IMR-90 (cell line): ENCODE results near the gene STK32A. TPM values are rescaled to one million over a fixed set of nuclear protein-coding genes. Genes with fewer than 3 reads are reported as not detected.

Experiments
- ATAC-seq: fragments of 200-7000 bp; cut with Tn5 transposase; 2 replicates; pipeline ENCODE4 v1.9.1; 2020; ENCODE audit warnings: low read depth, mild to moderate bottlenecking, moderate library complexity
- BruUV-seq: library from RNA; stranded (reverse); fragments of 400-500 nt; replicated peaks from 2 replicates; lab custom pipeline; 2021; lab: Mats Ljungman, UMichigan
- CTCF ChIA-PET: fragments of 300-600 bp; formaldehyde crosslinking; extraction: SDS; loops from one replicate; lab custom pipeline; 2021; ENCODE audit warnings: antibody characterized with exemption; lab: Yijun Ruan, JAX
- POLR2A ChIA-PET: fragments of 300-600 bp; sonication (Branson Sonifier 250); formaldehyde crosslinking; loops from one replicate; lab custom pipeline; 2022; ENCODE audit warnings: antibody characterized with exemption; ENCODE audit not compliant: unreplicated experiment; lab: Charles Lee
- DNase-seq: peaks from one replicate; pipeline ENCODE4 v3.0.0; 2013
- H2AFZ ChIP-seq: replicated peaks from 2 replicates; pipeline ENCODE3; 2013; ENCODE audit warnings: low read length, mild to moderate bottlenecking; ENCODE audit not compliant: poor library complexity
- H2AK5ac ChIP-seq: 2 replicates; pipeline ENCODE4 v1.6.1; 2013; ENCODE audit warnings: low read depth, low read length, inconsistent platforms
- H2AK9ac ChIP-seq: replicated peaks from 2 replicates; pipeline ENCODE3; 2013; ENCODE audit warnings: mild to moderate bottlenecking, low read depth, low read length, moderate library complexity; ENCODE audit not compliant: poor library complexity
- H2BK120ac ChIP-seq: 2 replicates; pipeline ENCODE4 v1.6.1; 2013; ENCODE audit warnings: low read depth, low read length, inconsistent platforms
- H2BK15ac ChIP-seq: 3 replicates; pipeline ENCODE4 v1.6.1; 2013; ENCODE audit warnings: low read depth, low read length, inconsistent platforms
- H2BK20ac ChIP-seq: 2 replicates; pipeline ENCODE4 v1.6.1; 2013; ENCODE audit warnings: low read depth, mild to moderate bottlenecking, inconsistent platforms, low read length, moderate library complexity
- H2BK5ac ChIP-seq: 2 replicates; pipeline ENCODE4 v1.6.1; 2013; ENCODE audit warnings: mild to moderate bottlenecking, low read depth, low read length, inconsistent platforms; ENCODE audit not compliant: poor library complexity, severe bottlenecking
- H3K14ac ChIP-seq: replicated peaks from 2 replicates; pipeline ENCODE4 v1.6.1; 2013; ENCODE audit warnings: low read depth, low read length, inconsistent platforms
- H3K18ac ChIP-seq: 2 replicates; pipeline ENCODE4 v1.6.1; 2013; ENCODE audit warnings: low read depth, low read length, control low read depth
- H3K23ac ChIP-seq: 2 replicates; pipeline ENCODE4 v1.6.1; 2013; ENCODE audit warnings: low read depth, low read length, inconsistent platforms
- H3K27ac ChIP-seq: 2 replicates; pipeline ENCODE4 v1.5.1; 2013; ENCODE audit warnings: mild to moderate bottlenecking, control low read depth, low read length; ENCODE audit not compliant: insufficient read depth
- H3K27me3 ChIP-seq: 2 replicates; pipeline ENCODE4 v1.6.1; 2013; ENCODE audit warnings: low read length; ENCODE audit not compliant: control insufficient read depth, insufficient read depth
- H3K36me3 ChIP-seq: 2 replicates; pipeline ENCODE4 v1.6.1; 2013; ENCODE audit warnings: low read length, mixed read lengths; ENCODE audit not compliant: control insufficient read depth, insufficient read depth
- H3K4ac ChIP-seq: 2 replicates; pipeline ENCODE4 v1.6.1; 2013; ENCODE audit warnings: low read depth, low read length, inconsistent platforms
- H3K4me1 ChIP-seq: 2 replicates; pipeline ENCODE4 v1.6.1; 2013; ENCODE audit warnings: low read length, mixed read lengths; ENCODE audit not compliant: control insufficient read depth, insufficient read depth
- H3K4me2 ChIP-seq: 2 replicates; pipeline ENCODE4 v1.6.1; 2013; ENCODE audit warnings: low read depth, mild to moderate bottlenecking, control low read depth, low read length, moderate library complexity
- H3K4me3 ChIP-seq: 2 replicates; pipeline ENCODE4 v1.5.1; 2013; ENCODE audit warnings: low read depth, mild to moderate bottlenecking, control low read depth, low read length, moderate library complexity; ENCODE audit not compliant: insufficient read depth
- H3K56ac ChIP-seq: 2 replicates; pipeline ENCODE4 v1.6.1; 2013; ENCODE audit warnings: low read length, inconsistent platforms; ENCODE audit not compliant: insufficient read depth; ENCODE audit errors: extremely low read depth
- H3K79me1 ChIP-seq, 2 experiments: 2 replicates each; pipeline ENCODE4 v1.6.1; 2013; ENCODE audit warnings: low read length in 2 of 2, inconsistent platforms in 1 of 2, low read depth in 1 of 2
- H3K9ac ChIP-seq: 2 replicates; pipeline ENCODE4 v1.6.1; 2013; ENCODE audit warnings: low read depth, low read length, control low read depth
- H3K9me1 ChIP-seq: 2 replicates; pipeline ENCODE4 v1.6.1; 2013; ENCODE audit warnings: low read length, inconsistent platforms; ENCODE audit not compliant: insufficient read depth
- H3K9me3 ChIP-seq: 2 replicates; pipeline ENCODE4 v1.6.1; 2013; ENCODE audit warnings: low read length; ENCODE audit not compliant: control insufficient read depth, insufficient read depth
- H4K20me1 ChIP-seq: 2 replicates; pipeline ENCODE4 v1.6.1; 2013; ENCODE audit warnings: low read length, inconsistent platforms; ENCODE audit not compliant: insufficient read depth
- H4K5ac ChIP-seq: 2 replicates; pipeline ENCODE4 v1.6.1; 2013; ENCODE audit warnings: mild to moderate bottlenecking, low read depth, low read length, control low read depth
- H4K8ac ChIP-seq, 2 experiments: 2 replicates each; pipeline ENCODE4 v1.6.1; 2013; ENCODE audit warnings: low read depth in 2 of 2, low read length in 2 of 2, control low read depth in 1 of 2, inconsistent platforms in 1 of 2
- H4K91ac ChIP-seq: 2 replicates; pipeline ENCODE4 v1.6.1; 2013; ENCODE audit warnings: low read depth, low read length, inconsistent platforms; ENCODE audit not compliant: insufficient read depth
- BHLHE40 ChIP-seq: fragments of 150-350 bp; IDR thresholded peaks from 2 replicates; pipeline ENCODE4 v1.6.1; 2016; ENCODE audit warnings: mild to moderate bottlenecking, low read depth, low read length
- CEBPB ChIP-seq: IDR thresholded peaks from 2 replicates; pipeline ENCODE4 v1.6.1; 2012; ENCODE audit warnings: low read depth, low read length, improper control_type of control experiment
- FOS ChIP-seq: fragments of 150-350 bp; IDR thresholded peaks from 2 replicates; pipeline ENCODE4 v1.6.1; 2016; ENCODE audit warnings: low read depth, low read length
- MAZ ChIP-seq: IDR thresholded peaks from 2 replicates; pipeline ENCODE4 v1.6.1; 2012; ENCODE audit warnings: low read depth, mild to moderate bottlenecking, low read length, improper control_type of control experiment, moderate library complexity, borderline replicate concordance
- MXI1 ChIP-seq: IDR thresholded peaks from 2 replicates; pipeline ENCODE4 v1.6.1; 2012; ENCODE audit warnings: low read depth, mild to moderate bottlenecking, low read length, moderate library complexity, borderline replicate concordance
- NFE2L2 ChIP-seq: fragments of 150-350 bp; IDR thresholded peaks from 2 replicates; pipeline ENCODE4 v1.6.1; 2016; ENCODE audit warnings: low read depth, mild to moderate bottlenecking, low read length
- POLR2A ChIP-seq: IDR thresholded peaks from 2 replicates; pipeline ENCODE4 v1.6.1; 2012; ENCODE audit warnings: mild to moderate bottlenecking, low read depth, low read length
- RAD21 ChIP-seq: IDR thresholded peaks from 2 replicates; pipeline ENCODE4 v1.6.1; 2012; ENCODE audit warnings: low read length, improper control_type of control experiment
- RCOR1 ChIP-seq: IDR thresholded peaks from 2 replicates; pipeline ENCODE4 v1.6.1; 2012; ENCODE audit warnings: mild to moderate bottlenecking, low read length, improper control_type of control experiment; ENCODE audit not compliant: insufficient replicate concordance
- RFX5 ChIP-seq: IDR thresholded peaks from 2 replicates; pipeline ENCODE4 v1.8.0; 2012; ENCODE audit warnings: low read depth, mild to moderate bottlenecking, low read length, moderate library complexity
- WGBS, 2 experiments: methylation state at CpG; one replicate each; pipeline versions ENCODE4 v1.1.5 to v1.1.7; 2013; ENCODE audit warnings: missing lambda C conversion rate in 2 of 2; ENCODE audit not compliant: insufficient read length in 1 of 2; ENCODE audit errors: extremely low coverage in 2 of 2; 5-methylcytosine and 5-hydroxymethylcytosine counted together
- dilution Hi-C: fragments of 300-500 bp; cut with HindIII; formaldehyde crosslinking; loops from one replicate; pipeline ENCODE4 v1.14.3; 2018; ENCODE audit warnings: low sequenced_read_pairs; ENCODE audit not compliant: unreplicated experiment
- in situ Hi-C: fragments of 300-500 bp; cut with MboI; formaldehyde crosslinking; loops from 3 replicates; pipeline ENCODE4 v1.14.3; 2019; ENCODE audit warnings: low sequenced_read_pairs, inconsistent platforms, mixed read lengths
- intact Hi-C: fragments of 100-400 bp; cut with micrococcal nuclease; formaldehyde crosslinking; loops from 2 replicates; pipeline ENCODE4 v1.10.0; 2022
- polyA plus RNA-seq, 3 experiments: library from polyadenylated mRNA; depleted of rRNA; stranded (reverse); fragments of >200 nt; gene quantifications; 2 replicates each; pipeline ENCODE4 v1.2.3, GENCODE V29; 2012; ENCODE audit warnings: low replicate concordance in 1 of 3
- total RNA-seq: library from RNA; depleted of rRNA; stranded (reverse); fragments of >200 nt; gene quantifications from 2 replicates; pipeline ENCODE4 v1.2.3, GENCODE V29; 2012
- TF ChIP-seq, protein P1 (sequence below): fragments of 150-350 bp; IDR thresholded peaks from 2 replicates; pipeline ENCODE4 v1.6.1; 2017; ENCODE audit warnings: mild to moderate bottlenecking, antibody characterized with exemption, low read length, low read depth
- TF ChIP-seq, protein P2 (sequence below): fragments of 150-350 bp; IDR thresholded peaks from 2 replicates; pipeline ENCODE4 v1.6.1; 2016; ENCODE audit warnings: low read depth, mild to moderate bottlenecking, low read length, moderate library complexity, borderline replicate concordance

STK32A gene
- total and polyA plus RNA-seq, 2 of the 4 experiments (the other 2 are of a cell fraction) = 0.12 to 0.18 TPM

GRCh38 chr5:147359101-147359500, 124.3 kb downstream of the STK32A start:
- H3K9ac ChIP-seq = no peak overlapping the region
- no peak overlapping the region for H2AFZ ChIP-seq
- no peaks in the 10 kb centered on the region for H3K36me3 ChIP-seq
- no TSS peak for BruUV-seq
- no peak overlapping the region for H3K18ac ChIP-seq
- H3K9me1 ChIP-seq = no peaks in the 10 kb centered on the region
- no peak overlapping the region for H3K14ac ChIP-seq
- no peak overlapping the region for H2AK9ac ChIP-seq
- DNase-seq (no peak), ATAC-seq (no peak)
- H3K79me1 ChIP-seq = no peaks in the 10 kb centered on the region
- H4K5ac ChIP-seq = no peak overlapping the region
- H3K27ac ChIP-seq = no peak overlapping the region
- H4K91ac ChIP-seq = no peak overlapping the region
- H3K23ac ChIP-seq = no peak overlapping the region
- no peak overlapping the region for H3K4me2 ChIP-seq
- CTCF ChIA-PET = interaction anchor here (0.6 kb wide), 1 partner anchor 170 kb away, joined by 3 read pairs; no protein-coding TSS in a partner anchor
- no peak overlapping the region for H3K4me3 ChIP-seq
- no peaks in the 10 kb centered on the region for H3K9me3 ChIP-seq
- intact Hi-C loops = no loop called here
- no peak overlapping the region for H2BK120ac ChIP-seq
- no peak overlapping the region for H2BK5ac ChIP-seq
- H3K27me3 ChIP-seq = peaks cover 5% of the 10 kb centered on the region; the same call in 1 of the 2 replicates
- in situ Hi-C loops = loop anchor here (25.0 kb wide), 1 partner anchor 822 kb away; no protein-coding TSS in a partner anchor
- H2BK15ac ChIP-seq = no peak overlapping the region
- no peak overlapping the region for H2AK5ac ChIP-seq
- TF ChIP-seq RFX5 (no peak), BHLHE40 (no peak), MXI1 (no peak), CEBPB (no peak), RCOR1 (no peak), RAD21 (no peak), POLR2A (no peak), NFE2L2 (no peak), FOS (no peak), MAZ (no peak)
- TF ChIP-seq, protein P1, sequence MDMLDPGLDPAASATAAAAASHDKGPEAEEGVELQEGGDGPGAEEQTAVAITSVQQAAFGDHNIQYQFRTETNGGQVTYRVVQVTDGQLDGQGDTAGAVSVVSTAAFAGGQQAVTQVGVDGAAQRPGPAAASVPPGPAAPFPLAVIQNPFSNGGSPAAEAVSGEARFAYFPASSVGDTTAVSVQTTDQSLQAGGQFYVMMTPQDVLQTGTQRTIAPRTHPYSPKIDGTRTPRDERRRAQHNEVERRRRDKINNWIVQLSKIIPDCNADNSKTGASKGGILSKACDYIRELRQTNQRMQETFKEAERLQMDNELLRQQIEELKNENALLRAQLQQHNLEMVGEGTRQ = no peak
- TF ChIP-seq, protein P2, sequence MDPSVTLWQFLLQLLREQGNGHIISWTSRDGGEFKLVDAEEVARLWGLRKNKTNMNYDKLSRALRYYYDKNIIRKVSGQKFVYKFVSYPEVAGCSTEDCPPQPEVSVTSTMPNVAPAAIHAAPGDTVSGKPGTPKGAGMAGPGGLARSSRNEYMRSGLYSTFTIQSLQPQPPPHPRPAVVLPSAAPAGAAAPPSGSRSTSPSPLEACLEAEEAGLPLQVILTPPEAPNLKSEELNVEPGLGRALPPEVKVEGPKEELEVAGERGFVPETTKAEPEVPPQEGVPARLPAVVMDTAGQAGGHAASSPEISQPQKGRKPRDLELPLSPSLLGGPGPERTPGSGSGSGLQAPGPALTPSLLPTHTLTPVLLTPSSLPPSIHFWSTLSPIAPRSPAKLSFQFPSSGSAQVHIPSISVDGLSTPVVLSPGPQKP = no peak
- dilution Hi-C loops = no loop called here
- H3K4me1 ChIP-seq = no peaks in the 10 kb centered on the region
- H3K4ac ChIP-seq = no peak overlapping the region
- H2BK20ac ChIP-seq = no peak overlapping the region
- no peak overlapping the region for H4K8ac ChIP-seq
- WGBS, 2 experiments = no CpG with 5 or more reads among the region's 1 CpG
- H4K20me1 ChIP-seq = no peaks in the 10 kb centered on the region
- H3K56ac ChIP-seq = no peak overlapping the region
- POLR2A ChIA-PET = no interaction called here
